ENCODE data around the gene CHST15.

- TF ChIP-seq CTCF (IDR thresholded peaks at IDR 0.05) (no peak), POLR2A (IDR thresholded peaks at IDR 0.05) (no peak), POLR2AphosphoS5 (IDR thresholded peaks at IDR 0.05; ENCODE audit: insufficient read depth in 1 of 2, low read depth in 1 of 2) (no peak)
These were observed 74.4 kb downstream of the CHST15 start for GRCh38 chr10:124018886-124019525.

Data from vagina (tissue), 2 donors.